Endothelial cell of umbilical vein (primary cell): Measurements from ENCODE around the gene RUSF1. TPM values are rescaled to one million over a fixed set of nuclear protein-coding genes. Genes with fewer than 3 reads are reported as not detected.
A peak's percentile ranks its signal among the peaks of the same experiment; 100 is the strongest.

Source experiments
- BruUV-seq: library from RNA; stranded (reverse); fragments of 400-500 nt; replicated peaks from 2 replicates; lab custom pipeline; 2021; lab: Mats Ljungman, UMichigan
- CTCF ChIA-PET: fragments of 300-600, 350-600 bp; sonication (Branson Sonifier 250); formaldehyde crosslinking; loops from one replicate; lab custom pipeline; 2021; ENCODE audit warnings: antibody characterized with exemption, inconsistent platforms; lab: Charles Lee
- POLR2A ChIA-PET: fragments of 300-600, 350-600 bp; sonication (Branson Sonifier 250); formaldehyde crosslinking; loops from one replicate; lab custom pipeline; 2021; ENCODE audit warnings: antibody characterized with exemption, inconsistent platforms; lab: Charles Lee
- DNase-seq: peaks from one replicate; pipeline ENCODE4 v3.0.0-alpha.2; 2011; ENCODE audit warnings: low read depth, low spot score
- FAIRE-seq: peaks from 2 replicates; lab custom pipeline; 2011; peaks lifted over from hg19 to GRCh38; lab: Jason Lieb, UNC
- H2AFZ ChIP-seq: 2 replicates; pipeline ENCODE4 v1.6.0; 2012; ENCODE audit warnings: low read depth, low read length, control low read depth, inconsistent platforms
- H3K27ac ChIP-seq: 2 replicates; pipeline ENCODE4 v1.5.1; 2011; ENCODE audit warnings: low read depth, mild to moderate bottlenecking, control low read depth, low read length, moderate library complexity; ENCODE audit not compliant: insufficient read depth
- H3K27me3 ChIP-seq, 2 experiments: 2 replicates each; pipeline versions ENCODE4 v1.6.0 to v1.6.1; 2011; ENCODE audit warnings: low read length in 2 of 2, mixed read lengths in 1 of 2; ENCODE audit not compliant: control insufficient read depth in 2 of 2, insufficient read depth in 2 of 2
- H3K36me3 ChIP-seq, 2 experiments: 2 replicates in 1 of 2; 3 replicates in 1 of 2; pipeline ENCODE4 v1.5.1; 2011; ENCODE audit warnings: low read length in 2 of 2, mild to moderate bottlenecking in 1 of 2, moderate library complexity in 1 of 2; ENCODE audit not compliant: control insufficient read depth in 2 of 2, insufficient read depth in 2 of 2; ENCODE audit errors: extremely low read depth in 1 of 2
- H3K4me1 ChIP-seq: 3 replicates; pipeline ENCODE4 v1.5.1; 2011; ENCODE audit warnings: mild to moderate bottlenecking, low read length; ENCODE audit not compliant: control insufficient read depth, insufficient read depth; ENCODE audit errors: extremely low read depth
- H3K4me2 ChIP-seq: 2 replicates; pipeline ENCODE4 v1.6.1; 2011; ENCODE audit warnings: low read length, control low read depth, mixed read lengths; ENCODE audit not compliant: insufficient read depth
- H3K4me3 ChIP-seq, 3 experiments: fragments of 200-600 bp in 1 of 3; sonication (generic), shearing (Covaris generic) in 1 of 3; replicated peaks in 1 of 3; 2 replicates each; pipeline ENCODE4 v1.5.1; 2011 to 2016; ENCODE audit warnings: control low read depth in 3 of 3, low read length in 3 of 3, mild to moderate bottlenecking in 2 of 3, inconsistent platforms in 1 of 3, low read depth in 1 of 3, moderate library complexity in 1 of 3; ENCODE audit not compliant: insufficient read depth in 1 of 3
- H3K79me2 ChIP-seq: 2 replicates; pipeline ENCODE4 v1.6.0; 2012; ENCODE audit warnings: low read length, inconsistent platforms; ENCODE audit not compliant: control insufficient read depth, insufficient read depth
- H3K9ac ChIP-seq: replicated peaks from 2 replicates; pipeline ENCODE3; 2011; ENCODE audit warnings: low read length, control low read depth; ENCODE audit not compliant: insufficient read depth; ENCODE audit errors: extremely low read depth
- H3K9me1 ChIP-seq: replicated peaks from 3 replicates; pipeline ENCODE4 v1.6.0; 2011; ENCODE audit warnings: mild to moderate bottlenecking, low read length; ENCODE audit not compliant: control insufficient read depth, insufficient read depth; ENCODE audit errors: extremely low read depth
- H3K9me3 ChIP-seq: replicated peaks from 2 replicates; pipeline ENCODE4 v1.5.1; 2012; ENCODE audit warnings: low read length, inconsistent platforms; ENCODE audit not compliant: control insufficient read depth, insufficient read depth
- H4K20me1 ChIP-seq: replicated peaks from 2 replicates; pipeline ENCODE3; 2011; ENCODE audit warnings: mild to moderate bottlenecking, low read length; ENCODE audit not compliant: control insufficient read depth, insufficient read depth; ENCODE audit errors: extremely low read depth
- EZH2 ChIP-seq: IDR thresholded peaks from 2 replicates; pipeline ENCODE4 v1.6.1; 2012; ENCODE audit warnings: borderline replicate concordance, low read depth, mild to moderate bottlenecking, moderate library complexity, low read length, inconsistent platforms; ENCODE audit not compliant: severe bottlenecking
- FOS ChIP-seq: IDR thresholded peaks from 2 replicates; pipeline ENCODE4 v1.6.1; 2011; ENCODE audit warnings: mild to moderate bottlenecking, low read length, moderate library complexity, borderline replicate concordance; ENCODE audit not compliant: insufficient read depth
- GATA2 ChIP-seq: IDR thresholded peaks from 2 replicates; pipeline ENCODE4 v1.7.0; 2011; ENCODE audit warnings: low read depth, mild to moderate bottlenecking, moderate library complexity, mixed read lengths, low read length; ENCODE audit not compliant: insufficient read length, insufficient read depth
- JUN ChIP-seq: IDR thresholded peaks from 2 replicates; pipeline ENCODE4 v1.6.1; 2011; ENCODE audit warnings: borderline replicate concordance, low read depth; ENCODE audit not compliant: insufficient read length, insufficient read depth
- MYC ChIP-seq: IDR thresholded peaks from one replicate; pipeline ENCODE4 v1.6.1; 2011; ENCODE audit warnings: mild to moderate bottlenecking, low read depth, low read length
- POLR2A ChIP-seq: IDR thresholded peaks from 2 replicates; pipeline ENCODE4 v1.6.1; 2012; ENCODE audit warnings: low read depth, mild to moderate bottlenecking, control low read depth, low read length
- POLR2AphosphoS5 ChIP-seq: IDR thresholded peaks from 2 replicates; pipeline ENCODE4 v1.6.1; 2012; ENCODE audit warnings: low read depth, mild to moderate bottlenecking, control low read depth, low read length, moderate library complexity; ENCODE audit not compliant: insufficient read depth
- dilution Hi-C: fragments of 300-500 bp; cut with MboI; formaldehyde crosslinking; loops from one replicate; pipeline ENCODE4 v1.15.0; 2019; ENCODE audit warnings: low sequenced_read_pairs; ENCODE audit not compliant: extremely low pct_ligation_motif_present
- intact Hi-C: fragments of 100-400 bp; cut with micrococcal nuclease; formaldehyde crosslinking; loops from one replicate; pipeline ENCODE4 v1.10.0; 2022
- polyA plus RNA-seq, 4 experiments: library from polyadenylated mRNA; depleted of rRNA in 3 of 4; stranded (reverse) in 3 of 4; unstranded in 1 of 4; fragments of >200 nt; gene quantifications; 2 replicates each; pipeline versions ENCODE4 v1.2.1 to v1.2.3, GENCODE V29; 2011 to 2012; ENCODE audit warnings: missing spikeins in 1 of 4
- total RNA-seq: library from RNA; stranded (reverse); gene quantifications from 2 replicates; pipeline ENCODE4 v1.2.3, GENCODE V29; 2021
- TF ChIP-seq, protein P1 (sequence below), 2 donors: IDR thresholded peaks; 1 replicate in 1 of 2; 2 replicates in 1 of 2; pipeline ENCODE4 v1.5.1; 2011; ENCODE audit warnings: low read length in 2 of 2, mild to moderate bottlenecking in 2 of 2, moderate library complexity in 2 of 2, control low read depth in 1 of 2, inconsistent platforms in 1 of 2, low read depth in 1 of 2; ENCODE audit not compliant: insufficient read depth in 1 of 2; ENCODE audit errors: extremely low read depth in 1 of 2
- TF ChIP-seq, protein P2 (sequence below): IDR thresholded peaks from 2 replicates; pipeline ENCODE4 v1.6.1; 2011; ENCODE audit not compliant: insufficient read depth, insufficient read length

The RUSF1 gene
- total and polyA plus RNA-seq, 2 donors (not counting 3 experiments of a cell fraction or from before 2014, with no cell fraction given): 36.4 to 40.3 TPM

DNA sequence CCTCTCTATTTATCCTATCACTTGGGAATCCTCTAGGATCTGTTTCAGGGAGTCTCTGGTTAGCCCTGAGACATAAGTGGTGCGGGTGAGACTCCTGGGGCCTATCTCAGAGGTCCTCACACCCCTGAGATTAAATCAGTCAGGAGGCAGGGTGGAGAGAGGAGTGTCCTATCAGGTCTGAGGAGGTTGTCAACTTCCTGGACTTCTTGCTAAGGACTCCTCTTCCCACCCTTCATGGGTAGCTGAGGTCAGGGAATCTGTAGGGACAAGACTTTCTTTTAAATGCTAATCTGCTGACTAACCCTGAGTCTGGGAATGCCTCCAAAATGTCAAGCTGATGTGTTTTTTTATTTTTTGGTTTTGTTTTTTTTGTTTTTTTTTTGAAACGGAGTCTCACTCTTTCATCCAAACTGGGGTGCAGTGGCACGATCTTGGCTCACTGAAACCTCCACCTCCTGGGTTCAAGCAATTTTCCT, 55.5 kb downstream of the RUSF1 start:
- Histone ChIP-seq H2AFZ (no peak overlapping the region), H4K20me1 (no peaks in the 10 kb centered on the region), H3K79me2 (peaks cover 24% of the 10 kb centered on the region), H3K9me1 (no peaks in the 10 kb centered on the region), H3K9ac (no peak overlapping the region), H3K4me1 (peaks cover 22% of the 10 kb centered on the region), H3K4me3 (no peak overlapping the region), H3K27ac (peak overlapping the region; percentile 49), H3K9me3 (no peaks in the 10 kb centered on the region), H3K4me2 (peak overlapping the region; percentile 5), H3K27me3 (no peaks in the 10 kb centered on the region), H3K36me3 (no peaks in the 10 kb centered on the region)
- ChIA-PET POLR2A (interaction anchor here (1.8 kb wide), 1 partner anchor 10 kb away, joined by 5 read pairs; the partner anchor contains the start of gene ZNF843), CTCF (interaction anchor here (1.3 to 3.1 kb wide), 8 partner anchors 8 to 468 kb away, joined by 3 to 39 read pairs (median 4); partner anchors contain the start of genes HSD3B7 and ZNF843)
- FAIRE-seq: peak; percentile 88
- intact Hi-C loops: no loop called here
- dilution Hi-C loops: no loop called here
- TF ChIP-seq, protein P1, sequence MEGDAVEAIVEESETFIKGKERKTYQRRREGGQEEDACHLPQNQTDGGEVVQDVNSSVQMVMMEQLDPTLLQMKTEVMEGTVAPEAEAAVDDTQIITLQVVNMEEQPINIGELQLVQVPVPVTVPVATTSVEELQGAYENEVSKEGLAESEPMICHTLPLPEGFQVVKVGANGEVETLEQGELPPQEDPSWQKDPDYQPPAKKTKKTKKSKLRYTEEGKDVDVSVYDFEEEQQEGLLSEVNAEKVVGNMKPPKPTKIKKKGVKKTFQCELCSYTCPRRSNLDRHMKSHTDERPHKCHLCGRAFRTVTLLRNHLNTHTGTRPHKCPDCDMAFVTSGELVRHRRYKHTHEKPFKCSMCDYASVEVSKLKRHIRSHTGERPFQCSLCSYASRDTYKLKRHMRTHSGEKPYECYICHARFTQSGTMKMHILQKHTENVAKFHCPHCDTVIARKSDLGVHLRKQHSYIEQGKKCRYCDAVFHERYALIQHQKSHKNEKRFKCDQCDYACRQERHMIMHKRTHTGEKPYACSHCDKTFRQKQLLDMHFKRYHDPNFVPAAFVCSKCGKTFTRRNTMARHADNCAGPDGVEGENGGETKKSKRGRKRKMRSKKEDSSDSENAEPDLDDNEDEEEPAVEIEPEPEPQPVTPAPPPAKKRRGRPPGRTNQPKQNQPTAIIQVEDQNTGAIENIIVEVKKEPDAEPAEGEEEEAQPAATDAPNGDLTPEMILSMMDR (IDR thresholded peaks at IDR 0.05; ENCODE audit: extremely low read depth in 1 of 2, insufficient read depth in 1 of 2, low read depth in 1 of 2, low read length in 2 of 2): no peak
- TF ChIP-seq POLR2A: no peak
- TF ChIP-seq, protein P2, sequence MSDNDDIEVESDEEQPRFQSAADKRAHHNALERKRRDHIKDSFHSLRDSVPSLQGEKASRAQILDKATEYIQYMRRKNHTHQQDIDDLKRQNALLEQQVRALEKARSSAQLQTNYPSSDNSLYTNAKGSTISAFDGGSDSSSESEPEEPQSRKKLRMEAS: no peak
- TF ChIP-seq MYC: no peak
- TF ChIP-seq GATA2: no peak
- TF ChIP-seq POLR2AphosphoS5: no peak
- no peak for TF ChIP-seq FOS
- no peak for TF ChIP-seq EZH2
- TF ChIP-seq JUN: no peak
- BruUV-seq: no TSS peak
- peak; percentile 25 for DNase-seq
